Measurements from ENCODE around the gene CNIH4. TPM values are rescaled to one million over a fixed set of nuclear protein-coding genes. Genes with fewer than 3 reads are reported as not detected.

The CNIH4 gene
- polyA plus RNA-seq (2012; ENCODE audit: insufficient read length, low read depth), result 38.5 TPM

DNA sequence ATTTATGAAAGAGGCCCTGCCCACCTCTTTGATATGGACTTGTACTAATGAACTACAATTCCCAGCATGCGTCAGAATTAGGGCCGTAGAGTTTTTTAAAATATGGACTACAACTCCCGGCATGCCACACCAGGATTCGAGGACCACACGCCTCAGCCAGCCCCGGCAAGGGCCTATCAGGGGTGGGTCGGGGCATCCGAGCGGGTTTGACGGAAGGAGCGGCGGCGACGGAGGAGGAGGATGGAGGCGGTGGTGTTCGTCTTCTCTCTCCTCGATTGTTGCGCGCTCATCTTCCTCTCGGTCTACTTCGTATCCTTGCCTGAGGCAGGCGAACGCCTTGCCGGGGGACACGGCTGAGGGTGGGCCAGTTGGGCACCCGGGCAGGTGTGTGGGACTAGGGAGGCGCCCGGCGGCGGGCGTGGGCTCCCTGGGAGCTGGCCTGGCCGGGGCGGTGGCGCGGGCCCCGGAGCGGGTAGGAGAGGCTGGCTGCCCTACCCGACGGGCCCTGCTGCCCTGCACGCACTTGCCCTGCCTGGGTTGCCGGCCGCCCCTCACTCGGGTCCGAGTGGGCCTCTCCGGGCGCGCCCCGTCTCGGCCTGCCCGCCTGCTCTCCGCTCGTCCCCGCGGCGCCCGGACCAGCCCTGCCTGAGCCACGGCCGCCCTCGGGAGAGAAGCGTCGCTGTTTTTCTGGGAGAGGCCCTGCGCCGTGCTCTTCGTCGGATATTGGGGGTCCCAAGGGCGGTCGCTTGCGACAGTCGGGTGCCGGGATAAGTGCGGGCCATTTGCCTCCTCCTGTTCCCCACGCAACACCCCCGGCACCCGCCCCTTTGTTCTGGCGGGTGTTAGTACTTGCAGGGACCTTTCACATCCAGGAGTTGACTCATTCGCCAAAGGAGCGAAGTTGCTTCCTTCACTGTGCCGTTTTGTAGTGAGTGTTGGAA is at the start of gene CNIH4:
CNIH4 (plus strand) TSS at position 195 of the 941 bp plus-strand sequence; CDS start at position 241, 46 bp downstream.
- TF ChIP-seq FOXP2 (optimal IDR thresholded peaks at IDR 0.05; ENCODE audit: borderline replicate concordance, extremely low read depth, extremely low read length, insufficient read depth) (no peak), SIN3A (IDR thresholded peaks at IDR 0.05; ENCODE audit: borderline replicate concordance, insufficient read depth, low read length) (peak; percentile 84; the same call in 1 of the 2 replicates), TAF1 (IDR thresholded peaks at IDR 0.05; ENCODE audit: borderline replicate concordance, insufficient read depth, low read length) (peak; percentile 64; the same call in 1 of the 2 replicates), POLR2AphosphoS5 (IDR thresholded peaks at IDR 0.05; ENCODE audit: low read depth, low read length) (peak; percentile 92)
- TF ChIP-seq, protein P1, sequence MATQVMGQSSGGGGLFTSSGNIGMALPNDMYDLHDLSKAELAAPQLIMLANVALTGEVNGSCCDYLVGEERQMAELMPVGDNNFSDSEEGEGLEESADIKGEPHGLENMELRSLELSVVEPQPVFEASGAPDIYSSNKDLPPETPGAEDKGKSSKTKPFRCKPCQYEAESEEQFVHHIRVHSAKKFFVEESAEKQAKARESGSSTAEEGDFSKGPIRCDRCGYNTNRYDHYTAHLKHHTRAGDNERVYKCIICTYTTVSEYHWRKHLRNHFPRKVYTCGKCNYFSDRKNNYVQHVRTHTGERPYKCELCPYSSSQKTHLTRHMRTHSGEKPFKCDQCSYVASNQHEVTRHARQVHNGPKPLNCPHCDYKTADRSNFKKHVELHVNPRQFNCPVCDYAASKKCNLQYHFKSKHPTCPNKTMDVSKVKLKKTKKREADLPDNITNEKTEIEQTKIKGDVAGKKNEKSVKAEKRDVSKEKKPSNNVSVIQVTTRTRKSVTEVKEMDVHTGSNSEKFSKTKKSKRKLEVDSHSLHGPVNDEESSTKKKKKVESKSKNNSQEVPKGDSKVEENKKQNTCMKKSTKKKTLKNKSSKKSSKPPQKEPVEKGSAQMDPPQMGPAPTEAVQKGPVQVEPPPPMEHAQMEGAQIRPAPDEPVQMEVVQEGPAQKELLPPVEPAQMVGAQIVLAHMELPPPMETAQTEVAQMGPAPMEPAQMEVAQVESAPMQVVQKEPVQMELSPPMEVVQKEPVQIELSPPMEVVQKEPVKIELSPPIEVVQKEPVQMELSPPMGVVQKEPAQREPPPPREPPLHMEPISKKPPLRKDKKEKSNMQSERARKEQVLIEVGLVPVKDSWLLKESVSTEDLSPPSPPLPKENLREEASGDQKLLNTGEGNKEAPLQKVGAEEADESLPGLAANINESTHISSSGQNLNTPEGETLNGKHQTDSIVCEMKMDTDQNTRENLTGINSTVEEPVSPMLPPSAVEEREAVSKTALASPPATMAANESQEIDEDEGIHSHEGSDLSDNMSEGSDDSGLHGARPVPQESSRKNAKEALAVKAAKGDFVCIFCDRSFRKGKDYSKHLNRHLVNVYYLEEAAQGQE (IDR thresholded peaks at IDR 0.05; ENCODE audit: insufficient read depth in 1 of 2, low read depth in 2 of 2, low read length in 2 of 2), result no peak

DNA sequence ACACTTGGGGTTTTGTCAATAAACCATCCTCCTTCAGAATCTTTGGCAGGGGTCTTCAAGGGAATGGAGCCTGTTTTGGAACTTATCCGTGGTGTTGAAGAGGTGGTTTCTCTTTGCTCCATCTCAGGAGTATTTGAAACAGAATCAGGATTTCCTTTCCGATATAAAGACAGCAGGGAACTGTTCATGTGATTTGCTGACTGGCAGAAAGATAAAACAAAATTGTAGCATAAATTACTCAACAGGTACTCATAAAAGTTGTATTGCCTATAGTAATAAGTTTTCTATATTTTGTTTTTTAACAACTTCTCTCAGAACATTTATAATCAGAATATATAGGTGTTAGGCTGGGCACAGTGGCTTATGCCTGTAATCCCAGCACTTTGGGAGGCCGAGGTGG is 48.6 kb upstream of the CNIH4 start:
- no peak for TF ChIP-seq FOXP2 (optimal IDR thresholded peaks at IDR 0.05; ENCODE audit: borderline replicate concordance, extremely low read depth, extremely low read length, insufficient read depth)
- TF ChIP-seq TAF1 (IDR thresholded peaks at IDR 0.05; ENCODE audit: borderline replicate concordance, insufficient read depth, low read length), result no peak
- TF ChIP-seq, protein P1 (IDR thresholded peaks at IDR 0.05; ENCODE audit: insufficient read depth in 1 of 2, low read depth in 2 of 2, low read length in 2 of 2), result no peak
- no peak for TF ChIP-seq POLR2AphosphoS5 (IDR thresholded peaks at IDR 0.05; ENCODE audit: low read depth, low read length)
- no peak for TF ChIP-seq SIN3A (IDR thresholded peaks at IDR 0.05; ENCODE audit: borderline replicate concordance, insufficient read depth, low read length)

DNA sequence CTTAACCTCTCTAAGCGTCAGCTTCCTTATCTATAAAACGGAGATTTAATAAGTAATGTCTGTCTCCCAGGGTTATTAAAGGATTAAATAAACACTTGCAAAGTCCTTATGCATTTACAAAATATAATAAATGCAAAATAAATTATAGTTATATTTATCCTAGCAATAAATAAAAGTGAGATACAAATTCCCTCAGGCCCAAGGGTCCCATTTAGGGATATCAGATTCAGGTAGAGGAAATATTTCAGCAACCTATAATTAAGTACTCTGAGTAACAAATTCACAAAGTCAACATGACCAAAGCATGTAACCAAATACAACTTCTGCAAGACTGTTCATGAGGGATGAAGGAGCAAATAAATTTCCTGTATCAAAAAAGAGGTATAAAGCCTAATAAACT is 44.7 kb upstream of the CNIH4 start:
- TF ChIP-seq FOXP2 (optimal IDR thresholded peaks at IDR 0.05; ENCODE audit: borderline replicate concordance, extremely low read depth, extremely low read length, insufficient read depth), result no peak
- no peak for TF ChIP-seq POLR2AphosphoS5 (IDR thresholded peaks at IDR 0.05; ENCODE audit: low read depth, low read length)
- TF ChIP-seq SIN3A (IDR thresholded peaks at IDR 0.05; ENCODE audit: borderline replicate concordance, insufficient read depth, low read length), result no peak
- TF ChIP-seq TAF1 (IDR thresholded peaks at IDR 0.05; ENCODE audit: borderline replicate concordance, insufficient read depth, low read length), result no peak
- TF ChIP-seq, protein P1 (IDR thresholded peaks at IDR 0.05; ENCODE audit: insufficient read depth in 1 of 2, low read depth in 2 of 2, low read length in 2 of 2), result no peak

DNA sequence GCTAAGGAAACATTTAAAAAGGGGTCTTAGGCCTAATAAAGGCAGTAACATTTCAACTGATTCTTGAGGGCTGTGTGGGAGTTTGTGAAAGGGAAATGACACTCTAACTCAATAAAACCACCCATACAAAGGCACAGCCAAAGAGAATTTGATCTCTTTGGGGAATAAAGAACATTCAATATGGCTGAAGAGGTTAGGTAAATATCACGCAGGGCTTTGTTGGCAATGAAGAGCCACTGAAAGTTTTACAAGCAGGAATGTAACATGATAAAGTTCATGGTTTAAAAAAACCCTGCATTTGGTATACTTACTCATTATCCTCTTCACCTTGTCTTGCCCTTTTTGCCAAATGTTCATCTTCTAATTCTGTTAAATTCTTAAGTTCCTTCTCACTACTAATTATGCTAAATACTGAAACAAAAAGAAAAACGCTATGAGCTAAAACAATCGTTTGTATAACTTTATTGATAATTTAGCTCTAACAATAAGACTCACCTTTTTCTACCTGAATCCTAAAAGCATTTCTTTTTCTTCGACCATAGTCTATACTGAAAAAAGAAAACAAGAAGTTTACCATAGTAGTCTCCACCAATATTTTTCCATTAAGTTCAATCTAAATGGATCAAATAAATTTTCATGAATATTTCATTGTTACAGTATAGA is 39.2 kb upstream of the CNIH4 start:
- TF ChIP-seq SIN3A (IDR thresholded peaks at IDR 0.05; ENCODE audit: borderline replicate concordance, insufficient read depth, low read length) (no peak), POLR2AphosphoS5 (IDR thresholded peaks at IDR 0.05; ENCODE audit: low read depth, low read length) (no peak), TAF1 (IDR thresholded peaks at IDR 0.05; ENCODE audit: borderline replicate concordance, insufficient read depth, low read length) (no peak), FOXP2 (optimal IDR thresholded peaks at IDR 0.05; ENCODE audit: borderline replicate concordance, extremely low read depth, extremely low read length, insufficient read depth) (no peak)
- TF ChIP-seq, protein P1 (IDR thresholded peaks at IDR 0.05; ENCODE audit: insufficient read depth in 1 of 2, low read depth in 2 of 2, low read length in 2 of 2), result no peak
